ENCODE data around the gene ALG9.

The ALG9 gene

DNA sequence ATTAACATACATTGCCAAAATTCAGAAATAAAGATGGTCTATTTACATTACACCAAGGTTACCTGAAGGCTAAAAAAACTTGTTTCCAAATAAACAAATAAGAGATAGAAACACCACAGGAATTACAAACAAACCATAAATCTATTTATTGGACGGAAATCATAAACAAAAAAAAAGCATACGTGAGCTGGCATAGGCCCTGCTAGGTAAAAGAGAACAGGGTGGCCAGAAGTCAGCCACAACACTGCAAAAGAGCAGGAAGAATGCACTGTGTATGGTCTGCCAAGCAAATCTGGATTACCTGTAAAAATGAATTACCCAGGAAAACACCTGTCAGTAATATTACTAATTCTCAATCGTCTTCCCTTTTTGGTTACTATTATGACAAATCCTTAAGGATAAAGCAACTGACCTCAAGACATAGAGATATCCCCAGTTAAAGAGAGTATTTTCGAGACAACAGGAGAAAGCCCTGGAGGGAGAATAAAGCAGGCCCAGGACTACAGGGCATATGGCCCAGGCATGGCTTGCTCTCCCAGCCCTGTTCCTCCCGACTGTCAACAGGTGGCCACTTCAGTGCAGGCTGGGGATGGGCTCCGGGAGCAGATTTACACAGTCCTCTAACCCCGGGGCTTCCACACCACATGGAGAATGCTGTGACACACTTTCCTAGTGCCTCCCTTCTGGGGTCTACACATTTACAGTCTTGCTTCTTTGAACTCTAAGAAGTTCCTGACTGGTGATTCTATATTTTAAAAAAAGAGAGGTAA is 123.2 kb downstream of the ALG9 start:
- peak overlapping the region; percentile 89; the same call in 1 of the 2 replicates for H3K27ac ChIP-seq (ENCODE audit: low read depth, low read length)
- H3K27me3 ChIP-seq (ENCODE audit: insufficient read depth, low read length) = no peaks in the 10 kb centered on the region
- H3K4me1 ChIP-seq (ENCODE audit: control insufficient read depth, insufficient read depth, low read length, unreplicated experiment) = peaks cover 35% of the 10 kb centered on the region
- H3K79me2 ChIP-seq (ENCODE audit: control insufficient read depth, insufficient read depth, low read length, unreplicated experiment) = peaks cover 11% of the 10 kb centered on the region
- H3K36me3 ChIP-seq (ENCODE audit: insufficient read depth, low read length) = peaks cover 39% of the 10 kb centered on the region
- no peak overlapping the region for H3K4me3 ChIP-seq (ENCODE audit: low read depth, low read length)
- no peak overlapping the region for H2AFZ ChIP-seq (ENCODE audit: low read length, unreplicated experiment)

DNA sequence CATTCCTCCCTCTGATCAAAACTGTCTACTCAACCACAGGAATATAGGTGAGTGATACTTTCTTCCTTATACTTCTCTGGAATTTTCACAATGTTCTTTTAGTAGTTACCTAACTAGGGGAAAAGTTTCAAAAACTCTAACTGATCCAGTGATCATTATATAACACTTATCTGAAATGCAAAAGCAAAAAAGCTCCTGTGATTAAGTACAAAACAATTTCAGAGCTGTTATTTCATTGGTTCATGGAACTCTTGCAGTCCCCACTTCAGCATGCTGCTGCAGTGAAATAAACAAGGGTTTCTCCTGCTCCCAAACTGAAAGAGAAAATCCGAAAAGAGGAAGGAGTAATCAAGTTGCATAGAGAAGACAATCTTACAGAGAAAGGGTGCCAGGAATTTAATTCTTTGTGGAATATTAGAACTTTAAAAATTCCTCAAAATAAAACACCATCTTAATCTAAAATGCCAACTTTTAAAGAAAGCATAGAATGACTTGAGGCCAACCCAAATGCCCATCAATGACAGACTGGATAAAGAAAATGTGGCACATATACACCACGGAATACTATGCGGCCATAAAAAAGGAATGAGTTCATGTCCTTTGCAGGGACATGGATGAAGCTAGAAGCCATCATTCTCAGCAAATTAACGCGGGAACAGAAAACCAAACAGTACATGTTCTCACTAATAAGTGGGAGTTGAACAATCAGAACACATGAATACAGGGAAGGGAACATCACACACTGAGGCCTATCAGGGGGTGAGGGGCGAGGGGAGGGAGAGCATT is 125.5 kb downstream of the ALG9 start:
- Histone ChIP-seq H3K79me2 (ENCODE audit: control insufficient read depth, insufficient read depth, low read length, unreplicated experiment) (peaks cover 11% of the 10 kb centered on the region), H2AFZ (ENCODE audit: low read length, unreplicated experiment) (no peak overlapping the region), H3K4me3 (ENCODE audit: low read depth, low read length) (peak overlapping the region; percentile 32), H3K27me3 (ENCODE audit: insufficient read depth, low read length) (no peaks in the 10 kb centered on the region), H3K27ac (ENCODE audit: low read depth, low read length) (peak overlapping the region; percentile 89), H3K36me3 (ENCODE audit: insufficient read depth, low read length) (peaks cover 46% of the 10 kb centered on the region), H3K4me1 (ENCODE audit: control insufficient read depth, insufficient read depth, low read length, unreplicated experiment) (peaks cover 35% of the 10 kb centered on the region)

DNA sequence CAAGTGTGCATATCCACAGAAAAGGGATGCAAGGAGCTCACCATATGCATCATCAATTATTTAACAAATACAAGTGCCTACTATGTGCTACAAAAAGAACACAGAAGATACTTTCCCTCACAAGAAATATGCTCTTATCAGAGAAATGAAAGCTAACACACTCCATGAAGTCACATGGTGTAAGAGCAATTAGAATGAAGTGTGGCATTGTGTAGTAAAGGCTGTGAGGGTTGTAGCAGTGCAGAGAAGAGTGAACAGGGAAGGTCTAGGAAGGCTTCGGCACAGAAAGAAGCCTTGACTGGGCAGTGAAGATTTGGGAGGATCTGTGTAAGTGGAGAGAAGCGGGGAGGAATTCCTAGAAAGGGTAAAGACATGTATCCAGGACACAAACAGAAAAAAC is 127.7 kb downstream of the ALG9 start:
- no peaks in the 10 kb centered on the region for H3K27me3 ChIP-seq (ENCODE audit: insufficient read depth, low read length)
- H3K4me3 ChIP-seq (ENCODE audit: low read depth, low read length) = no peak overlapping the region
- no peak overlapping the region for H2AFZ ChIP-seq (ENCODE audit: low read length, unreplicated experiment)
- peaks cover 36% of the 10 kb centered on the region for H3K4me1 ChIP-seq (ENCODE audit: control insufficient read depth, insufficient read depth, low read length, unreplicated experiment)
- no peak overlapping the region for H3K27ac ChIP-seq (ENCODE audit: low read depth, low read length)
- H3K79me2 ChIP-seq (ENCODE audit: control insufficient read depth, insufficient read depth, low read length, unreplicated experiment) = peaks cover 11% of the 10 kb centered on the region
- H3K36me3 ChIP-seq (ENCODE audit: insufficient read depth, low read length) = peaks cover 41% of the 10 kb centered on the region

DNA sequence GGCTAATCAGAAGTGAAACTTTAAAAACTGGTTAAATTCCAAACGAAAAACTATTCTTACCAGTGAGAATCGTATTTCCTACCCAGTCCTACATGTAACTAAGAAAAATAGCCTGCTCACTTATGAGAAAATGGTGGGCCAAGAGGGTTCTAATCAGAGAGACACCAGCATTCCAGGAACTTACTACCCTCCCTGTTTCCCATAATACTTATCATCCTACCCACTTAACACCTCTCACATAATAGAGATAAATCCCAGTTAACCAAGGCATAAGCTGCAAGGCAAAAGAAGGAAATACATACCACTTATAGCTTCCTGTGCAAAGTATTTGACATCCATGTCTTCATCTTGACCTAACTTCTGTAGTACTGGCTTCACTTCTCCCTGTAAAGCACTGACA is 129.6 kb downstream of the ALG9 start:
- peaks cover 37% of the 10 kb centered on the region for H3K36me3 ChIP-seq (ENCODE audit: insufficient read depth, low read length)

DNA sequence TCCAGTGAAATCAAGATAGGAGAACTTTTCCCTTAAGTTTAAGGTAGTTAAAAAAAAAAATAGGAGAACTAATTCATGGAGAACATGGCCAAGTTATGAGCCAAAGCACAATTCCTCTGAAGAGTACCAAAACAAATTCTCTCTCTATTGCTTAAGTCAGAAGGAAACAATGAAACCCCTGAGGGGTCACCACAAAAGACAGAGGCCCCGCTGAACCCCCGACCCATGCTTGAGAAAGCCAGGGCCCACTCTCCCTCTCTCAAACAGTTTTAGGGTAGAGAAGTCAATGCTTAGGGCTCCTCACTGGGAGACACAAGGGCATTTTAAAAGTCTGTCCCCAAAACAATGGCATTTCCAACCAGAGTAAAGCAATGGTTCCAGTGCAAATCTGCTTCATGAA is 132.1 kb downstream of the ALG9 start:
- H3K36me3 ChIP-seq (ENCODE audit: insufficient read depth, low read length) = peaks cover 34% of the 10 kb centered on the region
- peaks cover 8% of the 10 kb centered on the region for H3K79me2 ChIP-seq (ENCODE audit: control insufficient read depth, insufficient read depth, low read length, unreplicated experiment)
- H2AFZ ChIP-seq (ENCODE audit: low read length, unreplicated experiment) = no peak overlapping the region
- no peak overlapping the region for H3K4me3 ChIP-seq (ENCODE audit: low read depth, low read length)
- H3K4me1 ChIP-seq (ENCODE audit: control insufficient read depth, insufficient read depth, low read length, unreplicated experiment) = peaks cover 48% of the 10 kb centered on the region
- peak overlapping the region; percentile 16; the same call in 1 of the 2 replicates for H3K27ac ChIP-seq (ENCODE audit: low read depth, low read length)
- H3K27me3 ChIP-seq (ENCODE audit: insufficient read depth, low read length) = no peaks in the 10 kb centered on the region

More for the DNA sequence above, 129.6 kb downstream of the ALG9 start:
- Histone ChIP-seq H3K79me2 (ENCODE audit: control insufficient read depth, insufficient read depth, low read length, unreplicated experiment) (peaks cover 11% of the 10 kb centered on the region), H3K4me3 (ENCODE audit: low read depth, low read length) (no peak overlapping the region), H3K4me1 (ENCODE audit: control insufficient read depth, insufficient read depth, low read length, unreplicated experiment) (peaks cover 50% of the 10 kb centered on the region), H2AFZ (ENCODE audit: low read length, unreplicated experiment) (no peak overlapping the region), H3K27me3 (ENCODE audit: insufficient read depth, low read length) (no peaks in the 10 kb centered on the region), H3K27ac (ENCODE audit: low read depth, low read length) (no peak overlapping the region)

- H3K27ac ChIP-seq (ENCODE audit: low read depth, low read length) = peak overlapping the region; percentile 98
- no peak overlapping the region for H2AFZ ChIP-seq (ENCODE audit: low read length, unreplicated experiment)
- no peaks in the 10 kb centered on the region for H3K79me2 ChIP-seq (ENCODE audit: control insufficient read depth, insufficient read depth, low read length, unreplicated experiment)
- H3K4me1 ChIP-seq (ENCODE audit: control insufficient read depth, insufficient read depth, low read length, unreplicated experiment) = peaks cover 57% of the 10 kb centered on the region
- no peak overlapping the region for H3K4me3 ChIP-seq (ENCODE audit: low read depth, low read length)
- no peaks in the 10 kb centered on the region for H3K27me3 ChIP-seq (ENCODE audit: insufficient read depth, low read length)
- peaks cover 21% of the 10 kb centered on the region for H3K36me3 ChIP-seq (ENCODE audit: insufficient read depth, low read length)
Measured at GRCh38 chr11:111737444-111738210, 133.8 kb downstream of the ALG9 start.

GRCh38 chr11:111736621-111737443 is 134.5 kb downstream of the ALG9 start:
- peak overlapping the region; percentile 71 for H2AFZ ChIP-seq (ENCODE audit: low read length, unreplicated experiment)
- peak overlapping the region; percentile 98 for H3K27ac ChIP-seq (ENCODE audit: low read depth, low read length)

More at GRCh38 chr11:111736621-111737443, 134.5 kb downstream of the ALG9 start:
- no peaks in the 10 kb centered on the region for H3K27me3 ChIP-seq (ENCODE audit: insufficient read depth, low read length)
- H3K36me3 ChIP-seq (ENCODE audit: insufficient read depth, low read length) = peaks cover 14% of the 10 kb centered on the region
- H3K79me2 ChIP-seq (ENCODE audit: control insufficient read depth, insufficient read depth, low read length, unreplicated experiment) = no peaks in the 10 kb centered on the region
- peaks cover 60% of the 10 kb centered on the region for H3K4me1 ChIP-seq (ENCODE audit: control insufficient read depth, insufficient read depth, low read length, unreplicated experiment)
- no peak overlapping the region for H3K4me3 ChIP-seq (ENCODE audit: low read depth, low read length)

Measured in ACC112 (cell line).